ENCODE data around the gene LRRC34. TPM values are rescaled to one million over a fixed set of nuclear protein-coding genes. Genes with fewer than 3 reads are reported as not detected.

The LRRC34 gene
- total and polyA plus RNA-seq, 4 donors: 1.0 to 5.9 (median 4.6) TPM

DNA sequence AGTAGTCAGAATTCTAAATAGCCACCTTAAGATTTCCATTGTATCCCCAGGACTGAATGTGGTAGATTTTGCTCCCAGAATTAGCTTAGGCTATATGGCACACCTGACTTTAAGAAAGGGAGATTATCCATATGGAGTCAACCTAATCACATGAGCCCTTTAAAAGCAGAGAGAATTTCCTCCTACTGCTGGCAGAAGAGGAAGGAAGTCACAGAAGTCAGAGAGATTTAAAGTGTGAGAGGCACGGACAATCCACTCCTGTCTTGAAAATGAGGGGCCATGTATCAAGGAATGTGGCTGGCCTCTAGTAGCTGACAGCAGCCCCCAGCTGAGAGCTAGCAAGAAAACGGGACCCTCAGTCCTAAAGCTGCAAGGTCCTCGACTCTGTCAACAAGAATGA is 30.3 kb upstream of the LRRC34 start:
- 47 to 61% methylated on average over 3 of the region's 3 CpGs for WGBS, 2 donors
- Histone ChIP-seq H3K4me3 (ENCODE audit: low read length in 2 of 2) (no peak overlapping the region), H3K4me1 (ENCODE audit: control insufficient read depth in 1 of 2, insufficient read depth in 2 of 2, low read length in 2 of 2) (no peaks in the 10 kb centered on the region), H3K27me3 (ENCODE audit: control insufficient read depth in 1 of 2, insufficient read depth in 2 of 2, low read length in 1 of 2) (no peaks in the 10 kb centered on the region), H3K9me3 (ENCODE audit: control insufficient read depth, low read length) (peaks cover 4% of the 10 kb centered on the region), H3K27ac (ENCODE audit: low read depth in 1 of 2, low read length in 2 of 2) (no peak overlapping the region), H3K36me3 (ENCODE audit: control insufficient read depth in 1 of 2, insufficient read depth in 2 of 2, low read length in 1 of 2) (no peaks in the 10 kb centered on the region)
- DNase-seq: no peak
- intact Hi-C loops (cut with DNase I): no loop called here
- ATAC-seq (ENCODE audit: low FRiP score): no peak

DNA sequence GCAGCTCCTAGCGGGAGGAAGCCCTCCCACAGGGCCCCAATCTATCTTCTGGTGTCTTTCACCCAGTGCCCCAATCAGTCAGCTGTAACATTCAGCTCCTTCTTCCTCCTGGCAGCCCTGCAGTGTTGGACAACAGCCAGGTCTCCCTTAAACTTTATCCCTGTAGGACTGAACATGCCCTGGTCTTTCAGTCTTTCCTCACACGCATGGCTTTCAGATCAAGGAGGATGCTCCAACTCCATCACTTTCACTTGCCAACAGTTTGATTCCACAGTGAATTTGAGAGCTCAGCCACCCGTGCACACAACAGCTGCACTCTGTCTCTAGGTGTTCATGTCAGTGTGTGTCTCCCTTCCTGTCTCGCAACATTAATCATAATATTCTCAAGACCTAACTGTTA is 28.5 kb upstream of the LRRC34 start:
- H3K9me3 ChIP-seq (ENCODE audit: control insufficient read depth, low read length): peaks cover 4% of the 10 kb centered on the region
- DNase-seq: no peak
- H3K27ac ChIP-seq (ENCODE audit: low read depth in 1 of 2, low read length in 2 of 2): no peak overlapping the region
- WGBS, 2 donors: 47 to 52% methylated on average over 4 of the region's 4 CpGs
- H3K27me3 ChIP-seq (ENCODE audit: control insufficient read depth in 1 of 2, insufficient read depth in 2 of 2, low read length in 1 of 2): no peaks in the 10 kb centered on the region
- no peaks in the 10 kb centered on the region for H3K36me3 ChIP-seq (ENCODE audit: control insufficient read depth in 1 of 2, insufficient read depth in 2 of 2, low read length in 1 of 2)
- no peak overlapping the region for H3K4me3 ChIP-seq (ENCODE audit: low read length in 2 of 2)
- H3K4me1 ChIP-seq (ENCODE audit: control insufficient read depth in 1 of 2, insufficient read depth in 2 of 2, low read length in 2 of 2): no peaks in the 10 kb centered on the region
- ATAC-seq (ENCODE audit: low FRiP score): no peak
- intact Hi-C loops (cut with DNase I): no loop called here

DNA sequence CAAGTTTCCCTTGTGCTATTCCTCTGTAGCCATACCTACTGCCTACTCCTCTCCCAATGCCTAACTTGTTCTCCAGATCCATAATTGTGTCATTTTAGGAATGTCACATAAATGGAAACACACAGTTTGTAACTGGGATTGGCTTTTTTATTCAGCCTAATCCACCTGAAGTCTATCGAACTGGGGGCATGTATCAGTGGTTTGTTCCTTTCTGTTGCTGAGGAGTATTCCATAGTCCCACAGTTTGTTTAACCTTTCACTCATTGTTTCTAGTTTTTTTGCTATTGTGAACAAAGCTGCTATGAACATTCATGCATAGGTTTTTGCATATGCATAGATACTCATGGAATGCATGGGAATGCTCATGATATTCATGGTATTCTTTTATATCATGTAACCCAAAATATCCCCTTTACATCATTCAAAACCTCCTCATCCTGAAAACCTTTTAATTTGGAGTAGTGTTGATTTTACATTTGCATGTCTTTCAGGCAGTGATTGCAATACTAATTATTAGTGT is 25.9 kb upstream of the LRRC34 start:
- intact Hi-C loops (cut with DNase I): no loop called here
- ATAC-seq (ENCODE audit: low FRiP score): no peak

DNA sequence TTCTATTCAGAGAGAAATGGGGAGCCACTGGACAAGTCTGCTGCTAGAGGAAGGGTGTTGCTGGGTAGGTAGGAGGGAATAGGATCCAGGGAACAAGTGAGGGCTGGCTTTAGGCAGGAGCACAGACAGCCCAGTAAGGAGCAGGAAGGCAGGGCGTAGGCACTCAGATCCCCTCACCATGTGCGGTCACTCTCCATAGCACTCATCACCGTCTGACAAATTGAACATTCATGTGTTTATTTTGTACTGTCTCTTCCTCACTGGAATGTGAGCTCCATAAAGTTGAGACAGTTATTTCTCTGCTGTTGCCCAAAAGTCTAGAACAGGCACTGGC is 24.2 kb upstream of the LRRC34 start:
- WGBS, 2 donors: 78 to 80% methylated on average over 3 of the region's 3 CpGs
- no peak for DNase-seq
- Histone ChIP-seq H3K4me1 (ENCODE audit: control insufficient read depth in 1 of 2, insufficient read depth in 2 of 2, low read length in 2 of 2) (no peaks in the 10 kb centered on the region), H3K9me3 (ENCODE audit: control insufficient read depth, low read length) (no peaks in the 10 kb centered on the region), H3K27ac (ENCODE audit: low read depth in 1 of 2, low read length in 2 of 2) (no peak overlapping the region), H3K4me3 (ENCODE audit: low read length in 2 of 2) (no peak overlapping the region), H3K27me3 (ENCODE audit: control insufficient read depth in 1 of 2, insufficient read depth in 2 of 2, low read length in 1 of 2) (no peaks in the 10 kb centered on the region), H3K36me3 (ENCODE audit: control insufficient read depth in 1 of 2, insufficient read depth in 2 of 2, low read length in 1 of 2) (no peaks in the 10 kb centered on the region)
- ATAC-seq (ENCODE audit: low FRiP score): no peak
- intact Hi-C loops (cut with DNase I): no loop called here

More for the DNA sequence above, 25.9 kb upstream of the LRRC34 start:
- no peaks in the 10 kb centered on the region for H3K27me3 ChIP-seq (ENCODE audit: control insufficient read depth in 1 of 2, insufficient read depth in 2 of 2, low read length in 1 of 2)
- no peaks in the 10 kb centered on the region for H3K4me1 ChIP-seq (ENCODE audit: control insufficient read depth in 1 of 2, insufficient read depth in 2 of 2, low read length in 2 of 2)
- H3K27ac ChIP-seq (ENCODE audit: low read depth in 1 of 2, low read length in 2 of 2): no peak overlapping the region
- DNase-seq: no peak
- WGBS, 2 donors: 92 to 93% methylated on average over 1 of the region's 1 CpG
- peaks cover 4% of the 10 kb centered on the region for H3K9me3 ChIP-seq (ENCODE audit: control insufficient read depth, low read length)
- H3K36me3 ChIP-seq (ENCODE audit: control insufficient read depth in 1 of 2, insufficient read depth in 2 of 2, low read length in 1 of 2): no peaks in the 10 kb centered on the region
- H3K4me3 ChIP-seq (ENCODE audit: low read length in 2 of 2): no peak overlapping the region

DNA sequence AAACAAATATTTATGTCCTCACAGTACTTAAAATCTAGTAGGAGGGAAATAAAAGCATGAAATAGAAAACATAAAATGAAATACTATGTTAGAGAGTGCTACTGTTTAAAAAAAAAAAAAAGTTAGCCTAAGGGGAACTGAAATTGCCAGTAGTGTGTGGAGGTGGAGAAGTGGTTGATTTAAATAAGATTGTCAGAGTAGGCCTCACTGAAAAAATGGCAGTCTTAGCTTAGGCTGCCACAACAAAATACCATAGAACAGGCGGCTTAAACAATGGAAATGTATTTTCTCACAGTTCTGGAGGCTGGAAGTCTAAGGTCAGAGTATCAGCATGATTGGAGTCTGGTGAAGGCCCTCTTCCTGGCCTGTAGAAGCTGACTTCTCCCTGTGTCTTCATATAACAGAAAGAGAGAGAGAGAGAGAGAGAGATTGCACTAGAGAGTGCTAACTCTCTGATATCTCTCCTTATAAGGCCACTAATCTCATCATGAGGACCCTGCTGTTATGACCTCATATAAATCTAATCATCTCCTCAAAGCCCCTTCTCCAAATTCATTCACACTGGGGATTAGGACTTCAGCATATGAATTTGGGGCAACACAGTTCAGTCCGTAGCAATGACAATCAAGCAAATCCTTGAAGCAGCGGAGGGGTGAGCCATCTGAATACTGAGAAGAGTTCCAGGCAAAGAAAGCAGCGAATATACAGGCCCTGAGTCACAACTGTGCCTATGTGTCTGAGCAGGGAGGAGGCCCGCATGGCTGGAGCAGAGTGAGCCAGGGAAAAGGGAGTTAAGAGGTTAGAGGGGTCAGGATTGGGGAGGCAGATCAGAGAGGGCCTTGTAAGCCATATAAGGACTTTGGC is 23.6 kb upstream of the LRRC34 start:
- 93 to 95% methylated on average over 5 of the region's 5 CpGs for WGBS, 2 donors
- DNase-seq (no peak), ATAC-seq (ENCODE audit: low FRiP score) (no peak)
- no peaks in the 10 kb centered on the region for H3K4me1 ChIP-seq (ENCODE audit: control insufficient read depth in 1 of 2, insufficient read depth in 2 of 2, low read length in 2 of 2)
- H3K4me3 ChIP-seq (ENCODE audit: low read length in 2 of 2): no peak overlapping the region
- no peaks in the 10 kb centered on the region for H3K36me3 ChIP-seq (ENCODE audit: control insufficient read depth in 1 of 2, insufficient read depth in 2 of 2, low read length in 1 of 2)
- no peaks in the 10 kb centered on the region for H3K9me3 ChIP-seq (ENCODE audit: control insufficient read depth, low read length)
- intact Hi-C loops (cut with DNase I): no loop called here
- no peaks in the 10 kb centered on the region for H3K27me3 ChIP-seq (ENCODE audit: control insufficient read depth in 1 of 2, insufficient read depth in 2 of 2, low read length in 1 of 2)
- no peak overlapping the region for H3K27ac ChIP-seq (ENCODE audit: low read depth in 1 of 2, low read length in 2 of 2)

DNA sequence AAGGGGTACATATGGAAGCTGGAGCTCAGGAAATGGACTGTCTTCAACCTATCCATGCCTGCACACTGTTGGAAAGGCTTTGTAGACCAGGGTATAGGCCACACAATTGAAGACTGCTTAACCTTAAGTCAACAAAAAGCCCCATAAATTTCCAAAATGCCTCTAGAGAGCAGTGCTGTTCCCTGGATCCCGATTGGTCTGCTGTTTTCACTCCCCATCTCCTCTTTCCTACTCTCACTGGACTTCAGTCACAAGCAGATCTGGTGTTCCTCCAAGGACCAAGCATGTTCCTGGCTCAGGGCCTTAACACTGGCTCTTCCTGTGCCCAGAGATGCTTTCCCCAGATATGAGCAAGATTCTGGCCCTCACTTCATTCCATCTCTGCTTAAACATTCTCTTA is 22.8 kb upstream of the LRRC34 start:
- Histone ChIP-seq H3K9me3 (ENCODE audit: control insufficient read depth, low read length) (no peaks in the 10 kb centered on the region), H3K36me3 (ENCODE audit: control insufficient read depth in 1 of 2, insufficient read depth in 2 of 2, low read length in 1 of 2) (no peaks in the 10 kb centered on the region), H3K4me3 (ENCODE audit: low read length in 2 of 2) (no peak overlapping the region), H3K27me3 (ENCODE audit: control insufficient read depth in 1 of 2, insufficient read depth in 2 of 2, low read length in 1 of 2) (no peaks in the 10 kb centered on the region), H3K4me1 (ENCODE audit: control insufficient read depth in 1 of 2, insufficient read depth in 2 of 2, low read length in 2 of 2) (no peaks in the 10 kb centered on the region), H3K27ac (ENCODE audit: low read depth in 1 of 2, low read length in 2 of 2) (no peak overlapping the region)
- no peak for ATAC-seq (ENCODE audit: low FRiP score)
- DNase-seq: no peak
- 11 to 28% methylated on average over 1 of the region's 1 CpG for WGBS, 2 donors
- intact Hi-C loops (cut with DNase I): no loop called here

DNA sequence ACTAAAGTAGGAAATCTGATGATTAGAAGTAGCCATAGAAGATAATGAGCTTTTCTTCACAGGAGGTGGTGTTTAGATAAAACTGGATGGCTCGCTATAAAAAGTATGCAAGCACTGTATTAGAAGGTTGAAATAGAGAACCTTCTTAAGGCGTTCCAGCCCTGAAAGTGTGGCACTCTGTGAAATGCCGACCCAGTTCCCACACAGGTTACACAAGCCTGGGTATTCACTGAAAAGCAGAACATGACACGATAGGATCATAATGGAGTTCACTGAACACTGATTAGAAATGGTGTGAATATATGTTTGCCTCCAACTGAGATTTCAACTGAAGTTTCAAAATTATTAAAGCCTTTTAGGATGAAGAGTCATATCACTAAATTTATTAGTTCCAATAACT is 15.0 kb upstream of the LRRC34 start:
- WGBS, 2 donors: 86 to 89% methylated on average over 4 of the region's 4 CpGs

DNA sequence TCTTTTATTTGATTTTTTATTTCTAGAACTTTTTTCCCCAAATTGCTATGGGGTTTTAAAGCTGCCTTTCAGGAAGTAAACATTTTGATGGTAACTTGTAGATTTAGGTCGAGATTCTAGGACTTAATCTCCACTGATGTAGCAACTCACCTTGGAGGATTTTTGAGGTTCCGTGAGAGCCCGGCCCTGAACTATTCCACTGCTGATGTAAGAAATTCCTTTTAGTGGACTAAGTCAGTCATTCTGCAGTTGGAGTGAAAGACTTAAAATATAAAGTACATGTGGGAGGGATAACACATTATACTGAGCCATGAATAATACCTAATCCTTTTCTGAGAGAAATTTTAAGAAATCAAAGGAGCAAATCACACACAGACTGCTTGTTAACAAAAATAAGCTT is 12.6 kb upstream of the LRRC34 start:
- DNase-seq (no peak), ATAC-seq (ENCODE audit: low FRiP score) (no peak)
- no peaks in the 10 kb centered on the region for H3K27me3 ChIP-seq (ENCODE audit: control insufficient read depth in 1 of 2, insufficient read depth in 2 of 2, low read length in 1 of 2)
- H3K27ac ChIP-seq (ENCODE audit: low read depth in 1 of 2, low read length in 2 of 2): no peak overlapping the region
- H3K9me3 ChIP-seq (ENCODE audit: control insufficient read depth, low read length): no peaks in the 10 kb centered on the region
- H3K4me1 ChIP-seq (ENCODE audit: control insufficient read depth in 1 of 2, insufficient read depth in 2 of 2, low read length in 2 of 2): no peaks in the 10 kb centered on the region
- no peak overlapping the region for H3K4me3 ChIP-seq (ENCODE audit: low read length in 2 of 2)
- 51 to 54% methylated on average over 3 of the region's 3 CpGs for WGBS, 2 donors
- intact Hi-C loops (cut with DNase I): no loop called here
- H3K36me3 ChIP-seq (ENCODE audit: control insufficient read depth in 1 of 2, insufficient read depth in 2 of 2, low read length in 1 of 2): no peaks in the 10 kb centered on the region

More for the DNA sequence above, 15.0 kb upstream of the LRRC34 start:
- DNase-seq (no peak), ATAC-seq (ENCODE audit: low FRiP score) (no peak)
- Histone ChIP-seq H3K27me3 (ENCODE audit: control insufficient read depth in 1 of 2, insufficient read depth in 2 of 2, low read length in 1 of 2) (no peaks in the 10 kb centered on the region), H3K9me3 (ENCODE audit: control insufficient read depth, low read length) (no peaks in the 10 kb centered on the region), H3K4me3 (ENCODE audit: low read length in 2 of 2) (no peak overlapping the region), H3K4me1 (ENCODE audit: control insufficient read depth in 1 of 2, insufficient read depth in 2 of 2, low read length in 2 of 2) (no peaks in the 10 kb centered on the region), H3K36me3 (ENCODE audit: control insufficient read depth in 1 of 2, insufficient read depth in 2 of 2, low read length in 1 of 2) (no peaks in the 10 kb centered on the region), H3K27ac (ENCODE audit: low read depth in 1 of 2, low read length in 2 of 2) (no peak overlapping the region)
- intact Hi-C loops (cut with DNase I): no loop called here

DNA sequence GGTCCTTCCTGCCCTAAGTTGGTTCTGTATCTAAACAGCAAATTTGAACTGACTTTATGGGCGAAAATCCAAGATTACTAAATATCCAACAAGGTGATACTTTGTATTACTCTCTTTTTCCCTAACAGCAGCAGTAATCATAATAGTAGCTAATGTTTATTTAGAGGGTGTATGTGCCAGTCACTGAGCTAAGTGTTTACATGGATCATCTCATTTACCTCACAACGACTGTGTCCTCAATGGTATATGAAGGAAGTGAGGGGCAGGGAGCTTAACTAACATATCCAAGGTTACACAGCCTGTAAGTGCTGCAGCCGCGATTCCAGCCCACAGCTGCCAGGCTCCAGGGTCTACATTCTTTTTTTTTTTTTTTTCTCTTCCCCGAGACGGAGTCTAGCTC is 10.3 kb upstream of the LRRC34 start:
- DNase-seq (no peak), ATAC-seq (ENCODE audit: low FRiP score) (no peak)
- H3K9me3 ChIP-seq (ENCODE audit: control insufficient read depth, low read length): no peaks in the 10 kb centered on the region
- intact Hi-C loops (cut with DNase I): no loop called here
- H3K4me3 ChIP-seq (ENCODE audit: low read length in 2 of 2): no peak overlapping the region
- H3K27ac ChIP-seq (ENCODE audit: low read depth in 1 of 2, low read length in 2 of 2): no peak overlapping the region
- 75 to 84% methylated on average over 6 of the region's 6 CpGs for WGBS, 2 donors
- no peaks in the 10 kb centered on the region for H3K27me3 ChIP-seq (ENCODE audit: control insufficient read depth in 1 of 2, insufficient read depth in 2 of 2, low read length in 1 of 2)
- H3K4me1 ChIP-seq (ENCODE audit: control insufficient read depth in 1 of 2, insufficient read depth in 2 of 2, low read length in 2 of 2): no peaks in the 10 kb centered on the region
- no peaks in the 10 kb centered on the region for H3K36me3 ChIP-seq (ENCODE audit: control insufficient read depth in 1 of 2, insufficient read depth in 2 of 2, low read length in 1 of 2)
